HG03060 (cell line): ENCODE measurements around the gene SBF2.
"Not testable (repeated sequence)": the region's sequence is repeated elsewhere in the genome, so short reads cannot be mapped to it uniquely, and the experiment has no call there.

Experiments used
- ATAC-seq: cut with Tn5 transposase; IDR thresholded peaks from one replicate; pipeline ENCODE4 v1.9.1; 2021; ENCODE audit warnings: low read depth, moderate number of reproducible peaks; ENCODE audit not compliant: unreplicated experiment

SBF2 gene

DNA sequence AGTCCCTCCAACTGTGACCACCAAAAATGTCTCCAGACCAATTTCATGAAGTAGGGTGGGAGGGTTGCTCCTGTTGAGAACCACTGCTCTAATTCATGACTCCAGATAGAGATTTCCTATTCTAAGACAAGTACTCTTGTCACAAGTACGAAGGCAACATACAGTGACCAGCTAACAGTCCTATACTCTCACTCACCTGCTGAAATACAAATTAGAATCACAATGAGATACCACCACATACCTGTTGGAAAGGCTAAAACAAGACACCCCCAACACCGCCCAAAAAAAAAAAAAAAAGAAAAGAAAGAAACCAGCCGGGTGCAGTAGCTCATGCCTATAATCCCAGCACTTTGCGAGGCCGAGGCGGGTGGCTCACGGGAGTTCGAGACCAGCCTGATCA, 319.6 kb downstream of the SBF2 start:
- ATAC-seq = no peak

DNA sequence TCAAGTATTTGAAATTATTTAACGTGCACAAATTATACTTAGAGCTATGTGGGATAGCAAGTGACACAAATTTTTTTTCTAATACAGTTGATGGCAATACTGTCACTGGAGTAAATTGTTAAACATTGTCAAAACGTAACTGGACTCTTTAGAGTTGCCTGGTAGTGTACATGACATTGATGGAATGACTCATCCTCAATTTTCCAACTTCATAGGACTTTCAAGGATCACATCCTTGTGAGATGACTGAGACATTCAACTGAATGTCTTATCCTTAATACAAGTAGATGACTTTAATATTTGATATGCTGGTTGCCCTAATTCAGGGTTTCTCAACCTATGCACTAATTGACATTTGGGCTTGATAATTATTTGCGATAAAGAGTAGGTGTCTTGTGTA, 320.1 kb downstream of the SBF2 start:
- ATAC-seq = no peak

DNA sequence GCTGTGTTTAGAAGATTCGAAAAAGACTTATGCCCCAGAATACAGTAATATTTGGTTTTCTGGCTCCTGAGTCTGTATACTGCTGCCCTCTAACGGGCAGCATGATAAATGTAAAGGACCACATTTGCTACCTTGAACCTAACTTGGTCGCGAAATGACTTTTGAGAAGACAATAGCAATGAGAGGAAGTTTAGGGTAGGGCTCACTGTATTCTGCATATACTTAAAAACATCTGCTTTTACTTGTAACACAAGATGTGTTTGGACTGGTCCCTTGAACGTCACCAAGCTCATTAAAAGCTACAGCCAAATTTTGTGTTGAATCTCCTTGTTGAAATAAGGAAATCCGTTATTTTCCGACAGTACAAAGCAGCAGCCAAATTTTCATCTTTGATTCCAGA, 321.0 kb downstream of the SBF2 start:
- no peak for ATAC-seq

DNA sequence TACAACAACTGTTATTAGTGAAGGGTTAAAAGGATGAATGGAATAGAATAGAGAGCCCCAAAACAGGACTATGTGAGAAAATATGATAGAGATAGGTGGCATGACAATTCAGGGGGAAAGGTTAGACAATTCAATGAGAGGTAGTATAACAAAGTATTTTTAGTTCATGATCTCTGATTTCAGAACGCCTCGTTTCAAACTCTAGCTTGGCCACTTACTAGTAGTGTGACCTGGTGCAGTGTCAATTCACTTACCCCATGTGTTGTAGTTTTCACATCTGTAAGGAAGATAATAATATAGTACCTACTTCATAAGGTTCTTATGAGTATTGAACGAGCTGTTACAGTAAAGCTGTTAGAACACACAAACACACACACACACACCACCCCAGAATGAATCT, 322.1 kb downstream of the SBF2 start:
- no peak for ATAC-seq

DNA sequence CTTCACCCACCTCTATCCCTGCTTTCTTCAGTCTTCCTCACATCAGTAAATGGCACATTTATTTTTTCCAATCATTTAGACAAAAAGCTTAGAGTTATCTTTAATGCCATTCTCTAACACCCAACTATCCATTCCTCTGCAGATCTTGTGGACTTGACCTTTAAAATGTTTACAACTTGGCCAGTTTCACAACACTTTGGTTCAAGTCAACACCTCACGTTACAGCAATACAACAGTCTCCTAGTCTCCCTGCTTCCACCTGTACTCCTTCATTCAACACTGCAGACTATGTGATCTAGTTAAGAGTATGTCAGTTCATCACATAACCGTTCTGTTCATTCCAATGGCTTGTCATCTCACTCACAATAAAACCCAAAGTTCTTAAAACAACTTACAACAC, 325.0 kb downstream of the SBF2 start:
- ATAC-seq = no peak

DNA sequence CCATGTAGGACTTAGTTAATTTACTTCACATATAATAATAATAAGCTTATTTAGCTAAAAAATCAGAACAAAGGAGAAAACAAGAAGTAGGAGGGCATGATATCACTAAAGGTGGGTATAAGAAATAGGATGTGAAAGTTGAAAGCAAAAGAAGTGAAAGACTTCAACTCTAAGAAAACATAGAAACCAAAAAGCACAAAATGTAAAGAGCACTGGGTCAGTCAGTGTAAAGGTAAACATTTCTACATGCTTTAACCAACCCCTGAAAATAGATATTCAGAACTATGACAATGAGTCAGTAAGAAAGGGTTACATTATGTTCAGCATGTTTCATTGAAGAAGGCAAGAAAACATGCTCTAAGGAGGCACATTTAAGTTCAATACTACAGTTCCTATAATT, 331.3 kb downstream of the SBF2 start:
- ATAC-seq = peak; percentile 95

DNA sequence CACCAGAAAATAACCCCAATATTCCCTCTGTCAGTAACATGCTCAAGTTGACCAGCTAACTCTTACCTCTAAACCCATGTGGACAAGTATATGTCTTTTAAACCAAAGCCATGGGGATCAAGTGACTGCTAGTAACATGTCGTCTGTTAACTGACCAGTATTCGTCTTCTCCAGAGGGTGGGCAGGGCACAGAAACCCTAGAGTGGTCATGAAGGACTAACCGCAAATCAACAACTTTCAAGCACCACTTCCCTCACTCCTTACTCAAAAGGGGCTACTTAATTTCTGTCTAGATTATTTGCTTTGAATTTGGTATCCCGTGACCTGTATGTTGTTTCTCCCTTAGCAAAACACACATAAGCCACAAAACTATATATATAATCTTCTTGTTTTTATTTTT, 336.9 kb downstream of the SBF2 start:
- ATAC-seq = no peak

DNA sequence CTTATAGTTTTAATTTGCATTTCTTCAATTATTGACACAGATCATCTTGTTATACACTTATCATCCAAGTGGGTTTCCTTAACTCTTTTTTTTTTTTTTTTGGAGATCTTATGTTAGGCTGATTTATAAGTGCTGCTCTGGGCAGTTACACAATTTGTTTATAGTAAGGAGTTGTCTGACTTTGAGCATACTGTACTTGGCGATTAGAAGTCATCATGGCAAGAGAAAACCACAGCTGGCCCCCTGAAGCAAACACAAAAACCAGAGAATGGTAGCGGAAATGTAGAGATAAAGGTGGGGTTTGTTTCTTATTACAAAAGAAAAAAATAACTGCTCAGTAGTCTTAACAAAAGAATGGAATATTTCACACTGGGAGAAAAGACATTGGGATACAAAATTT, 337.5 kb downstream of the SBF2 start:
- ATAC-seq = no peak

DNA sequence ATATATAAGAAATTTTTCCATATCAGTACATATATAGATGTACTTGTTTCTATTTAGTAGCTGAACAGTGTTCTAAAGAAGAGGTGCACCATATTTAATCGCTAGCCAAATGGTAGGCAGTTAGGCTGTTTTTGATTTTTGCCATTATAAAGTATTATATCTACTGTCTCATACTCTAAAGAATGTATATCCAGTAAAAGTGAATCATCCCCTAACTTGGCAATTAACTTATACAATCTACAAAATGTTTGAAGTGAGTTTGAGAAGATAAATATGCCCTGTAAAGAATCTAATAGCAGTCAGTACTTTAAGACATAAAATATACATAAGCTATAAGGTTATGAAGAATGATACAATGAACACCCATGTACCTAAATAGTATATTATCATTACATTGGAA, 338.6 kb downstream of the SBF2 start:
- ATAC-seq = no peak

DNA sequence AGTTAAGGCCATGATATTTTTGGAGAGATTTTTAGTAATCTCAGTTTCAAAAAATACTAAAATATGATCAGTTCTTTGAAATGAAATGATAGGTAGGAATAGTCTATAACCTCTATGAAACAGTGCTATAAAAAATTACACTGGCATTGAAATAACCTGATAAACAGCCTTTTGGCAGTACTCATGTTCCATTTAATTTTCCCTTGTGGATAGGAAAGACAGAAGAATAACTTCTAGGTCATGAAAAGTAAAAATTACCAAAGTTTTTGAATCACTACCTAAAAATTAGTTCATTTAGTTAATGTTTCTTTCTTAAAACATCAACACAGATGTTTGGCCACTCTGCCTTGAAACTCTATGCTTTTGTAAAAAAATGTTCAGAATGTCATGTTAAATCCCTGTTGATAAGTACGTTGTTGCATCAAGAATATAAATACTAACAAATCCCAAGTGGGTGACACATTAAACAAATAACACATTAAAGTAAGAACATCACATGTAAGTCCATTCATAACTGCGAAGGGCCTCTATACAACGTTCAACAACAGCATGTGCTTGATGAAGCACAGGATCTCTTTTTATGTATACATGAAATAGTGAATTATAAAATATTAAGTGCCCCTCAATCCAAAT, 339.9 kb downstream of the SBF2 start:
- ATAC-seq = no peak

DNA sequence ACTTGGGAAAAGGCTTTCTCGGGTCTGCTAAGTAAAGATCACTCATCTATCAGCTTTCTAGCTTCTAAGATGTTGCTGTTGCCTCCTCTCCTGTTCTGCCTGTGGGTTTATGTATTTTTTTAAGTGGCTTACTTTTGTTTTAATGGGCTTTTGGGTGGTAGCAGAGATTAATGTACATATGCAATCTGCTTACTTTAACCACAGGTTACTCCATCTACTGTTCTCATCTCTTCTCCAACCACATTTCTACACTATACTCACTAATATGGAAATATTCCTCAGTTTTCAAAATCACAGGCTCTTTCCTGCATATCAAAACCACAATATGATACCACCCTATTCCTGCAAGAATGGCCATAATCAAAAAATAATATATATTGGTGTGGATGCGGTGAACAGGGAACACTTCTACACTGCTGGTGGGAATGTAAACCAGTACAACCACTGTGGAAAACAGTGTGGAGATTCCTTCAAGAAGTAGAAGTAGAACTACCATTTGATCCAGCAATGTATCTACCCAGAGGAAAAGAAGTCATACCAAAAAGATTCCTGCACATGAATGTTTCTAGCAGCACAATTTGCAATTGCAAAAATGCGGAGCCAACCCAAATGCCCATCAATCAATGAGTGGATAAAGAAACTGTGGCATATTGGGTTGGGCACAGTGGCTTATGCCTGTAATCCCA, 341.4 kb downstream of the SBF2 start:
- no peak for ATAC-seq

DNA sequence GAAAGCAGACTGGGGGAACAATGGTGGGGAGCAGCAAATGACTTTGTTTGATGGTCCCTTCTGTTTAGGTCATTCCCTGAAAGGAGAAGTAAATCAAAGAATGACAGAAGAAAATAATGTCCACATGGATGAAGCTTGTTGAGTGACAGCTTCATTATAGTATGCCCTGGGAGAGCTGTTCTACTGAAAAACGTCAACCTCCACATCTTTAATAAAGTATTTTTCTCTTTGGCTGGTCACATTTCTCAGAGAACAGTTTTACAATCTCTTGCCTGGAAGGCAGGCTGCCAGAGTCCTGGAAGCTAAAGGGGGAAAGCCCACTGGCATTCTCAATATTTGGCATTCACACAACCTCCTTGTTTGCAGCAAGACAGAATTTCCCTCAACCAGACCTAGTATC, 342.2 kb downstream of the SBF2 start:
- no peak for ATAC-seq

DNA sequence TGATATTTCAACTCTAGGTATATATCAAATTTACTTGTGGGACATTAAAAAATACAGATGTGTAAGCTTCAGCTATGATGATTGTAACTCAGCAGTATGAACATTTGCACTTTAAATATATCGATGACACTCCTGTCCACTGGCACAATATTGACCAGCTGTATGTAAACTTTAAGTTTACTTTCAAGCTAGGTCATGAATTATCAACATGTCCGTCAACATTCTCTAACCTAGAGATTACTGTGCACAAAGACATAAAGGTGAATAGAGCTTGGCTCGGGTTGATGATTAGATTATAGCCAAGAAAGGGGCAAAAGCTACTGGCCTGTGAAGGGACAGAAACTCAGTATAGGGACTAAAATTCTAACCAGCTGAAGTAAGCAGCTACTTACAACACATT, 343.6 kb downstream of the SBF2 start:
- no peak for ATAC-seq

DNA sequence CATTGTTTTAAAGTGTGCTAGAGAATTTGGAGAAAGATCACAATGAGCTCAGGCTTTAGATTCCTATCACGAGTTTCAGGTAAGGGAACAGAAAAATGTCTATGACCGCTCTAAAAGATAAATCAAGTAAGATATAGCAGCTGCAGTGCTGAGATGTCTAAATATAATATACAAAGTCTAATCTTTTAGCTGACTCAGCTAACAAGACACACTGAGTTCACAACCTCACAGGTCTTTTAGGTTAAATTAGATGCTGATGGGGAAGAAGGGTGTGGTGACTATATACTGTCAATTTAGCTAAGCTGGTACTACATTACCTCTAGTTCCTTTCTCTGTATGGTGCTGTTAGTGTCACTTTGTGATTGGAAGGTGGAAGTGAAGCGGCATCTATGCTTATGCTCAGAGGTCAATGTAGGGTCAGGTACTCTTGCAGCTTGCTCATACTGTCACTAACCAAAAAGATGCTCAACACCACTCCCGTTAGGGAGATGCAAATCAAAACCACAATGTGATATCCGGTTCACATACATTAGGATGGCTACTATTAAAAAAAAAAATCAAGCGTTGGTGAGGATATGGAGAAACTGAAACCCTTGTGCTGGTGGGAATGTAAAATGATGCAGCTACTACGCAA, 346.7 kb downstream of the SBF2 start:
- peak; percentile 82 for ATAC-seq

DNA sequence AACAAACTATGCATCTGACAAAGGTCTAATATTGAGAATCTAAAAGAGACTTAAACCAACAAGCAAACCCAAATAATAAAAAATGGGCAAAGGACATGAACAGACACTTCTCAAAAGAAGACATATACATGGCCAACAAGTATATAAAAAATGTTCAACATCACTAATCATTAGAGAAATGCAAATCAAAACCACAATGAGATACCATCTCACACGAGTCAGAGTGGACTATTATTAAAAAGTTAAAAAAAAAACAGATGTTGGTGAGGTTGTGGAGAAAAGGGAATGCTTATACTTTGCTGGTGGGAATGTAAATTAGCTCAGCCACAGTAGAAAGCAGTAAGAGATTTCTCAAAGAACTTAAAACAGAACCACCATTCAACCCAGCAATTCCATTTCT, 348.3 kb downstream of the SBF2 start:
- not testable (repeated sequence) for ATAC-seq

DNA sequence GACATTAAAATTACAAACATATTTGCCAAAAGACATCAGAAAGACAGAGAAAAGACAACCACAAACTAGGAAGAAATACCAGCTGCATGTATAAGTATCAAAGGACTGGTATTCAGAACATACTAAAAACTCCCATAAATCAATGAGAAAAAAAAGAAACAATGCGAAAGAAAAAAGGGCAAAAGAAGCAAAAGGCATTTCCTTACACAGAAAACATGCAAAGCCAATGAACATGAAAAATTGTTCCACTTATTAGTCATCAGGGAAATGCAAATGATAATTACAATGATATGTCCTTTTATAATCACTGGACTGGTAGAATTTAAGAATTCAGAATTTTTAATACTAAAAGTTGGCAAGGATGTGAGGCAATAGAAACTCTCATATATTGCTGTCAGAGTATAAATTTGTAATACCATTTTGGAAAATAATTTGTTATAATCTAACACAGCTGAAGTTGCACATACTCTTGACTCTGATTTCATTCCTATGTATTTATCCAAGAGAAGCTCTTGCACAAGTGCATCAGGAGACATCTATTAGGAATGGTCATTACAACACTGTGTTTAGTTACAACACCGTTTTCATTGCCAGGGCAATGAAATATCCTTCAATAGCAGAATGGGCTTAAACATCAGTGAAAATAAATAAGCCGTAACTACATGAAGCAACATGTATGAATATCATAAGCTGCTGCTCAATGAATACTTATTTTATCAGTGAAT, 350.5 kb downstream of the SBF2 start:
- no peak for ATAC-seq

DNA sequence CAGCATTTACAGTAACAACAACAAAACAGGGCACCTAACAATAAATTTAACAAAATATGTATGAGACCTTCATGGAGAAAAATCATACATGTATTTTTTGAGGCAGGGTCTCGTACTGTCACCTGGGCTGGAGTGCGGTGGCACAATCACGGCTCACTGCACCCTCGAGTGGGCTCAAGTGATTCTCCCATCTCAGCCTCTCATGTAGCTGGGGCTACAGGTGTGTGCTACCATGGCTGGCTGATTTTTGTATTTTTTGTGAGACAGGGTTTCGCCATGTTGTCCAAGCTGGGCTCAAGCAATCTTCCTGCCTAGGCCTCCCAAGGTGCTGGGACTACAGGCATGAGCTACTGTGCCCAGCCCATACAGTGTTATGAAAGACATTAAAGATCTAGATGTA, 352.0 kb downstream of the SBF2 start:
- no peak for ATAC-seq

DNA sequence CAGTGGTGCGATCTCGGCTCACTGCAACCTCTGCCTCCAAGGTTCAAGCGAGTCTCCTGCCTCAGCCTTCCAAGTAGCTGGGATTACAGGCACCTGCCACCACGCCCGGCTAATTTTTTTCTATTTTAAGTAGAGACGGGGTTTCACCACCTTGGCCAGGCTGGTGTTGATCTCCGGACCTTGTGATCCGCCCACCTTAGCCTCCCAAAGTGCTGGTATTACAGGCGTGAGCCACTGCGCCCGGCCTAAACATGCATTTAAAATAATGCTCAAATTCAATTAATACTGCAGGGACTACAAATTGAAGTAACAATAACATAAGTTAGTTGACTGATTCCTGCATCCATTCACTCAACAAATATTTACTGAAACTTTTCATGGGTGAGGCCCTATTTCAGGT, 354.9 kb downstream of the SBF2 start:
- ATAC-seq = not testable (repeated sequence)

DNA sequence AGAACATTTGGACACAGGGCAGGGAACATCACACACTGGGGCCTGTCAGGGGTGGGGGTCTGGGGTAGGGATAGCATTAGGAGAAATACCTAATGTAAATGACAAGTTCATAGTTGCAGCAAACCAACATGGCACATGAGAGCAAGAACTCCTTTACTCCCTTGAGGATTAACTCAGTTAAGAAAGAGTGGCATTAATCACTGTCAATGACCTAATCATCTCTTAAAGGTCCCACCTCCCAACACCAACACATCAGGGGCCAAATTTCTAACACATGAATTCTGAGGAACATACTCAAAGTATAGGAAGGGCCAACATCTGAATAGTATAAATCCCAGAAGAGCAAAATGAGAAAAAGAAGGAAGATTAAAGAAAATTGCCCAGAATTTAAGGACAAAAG, 357.3 kb downstream of the SBF2 start:
- no peak for ATAC-seq

DNA sequence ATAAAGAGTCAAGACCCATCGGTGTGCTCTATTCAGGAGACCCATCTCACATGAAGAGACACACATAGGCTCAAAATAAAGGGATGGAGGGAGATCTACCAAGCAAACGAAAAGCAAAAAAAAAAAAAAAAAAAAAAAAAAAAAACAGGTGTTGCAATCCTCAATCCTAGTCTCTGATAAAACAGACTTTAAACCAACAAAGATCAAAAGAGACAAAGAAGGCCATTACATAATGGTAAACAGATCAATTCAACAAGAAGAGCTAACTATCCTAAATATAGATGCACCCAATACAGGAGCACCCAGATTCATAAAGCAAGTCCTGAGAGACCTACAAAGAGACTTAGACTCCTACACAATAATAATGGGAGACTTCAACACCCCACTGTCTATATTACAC, 361.2 kb downstream of the SBF2 start:
- not testable (repeated sequence) for ATAC-seq

DNA sequence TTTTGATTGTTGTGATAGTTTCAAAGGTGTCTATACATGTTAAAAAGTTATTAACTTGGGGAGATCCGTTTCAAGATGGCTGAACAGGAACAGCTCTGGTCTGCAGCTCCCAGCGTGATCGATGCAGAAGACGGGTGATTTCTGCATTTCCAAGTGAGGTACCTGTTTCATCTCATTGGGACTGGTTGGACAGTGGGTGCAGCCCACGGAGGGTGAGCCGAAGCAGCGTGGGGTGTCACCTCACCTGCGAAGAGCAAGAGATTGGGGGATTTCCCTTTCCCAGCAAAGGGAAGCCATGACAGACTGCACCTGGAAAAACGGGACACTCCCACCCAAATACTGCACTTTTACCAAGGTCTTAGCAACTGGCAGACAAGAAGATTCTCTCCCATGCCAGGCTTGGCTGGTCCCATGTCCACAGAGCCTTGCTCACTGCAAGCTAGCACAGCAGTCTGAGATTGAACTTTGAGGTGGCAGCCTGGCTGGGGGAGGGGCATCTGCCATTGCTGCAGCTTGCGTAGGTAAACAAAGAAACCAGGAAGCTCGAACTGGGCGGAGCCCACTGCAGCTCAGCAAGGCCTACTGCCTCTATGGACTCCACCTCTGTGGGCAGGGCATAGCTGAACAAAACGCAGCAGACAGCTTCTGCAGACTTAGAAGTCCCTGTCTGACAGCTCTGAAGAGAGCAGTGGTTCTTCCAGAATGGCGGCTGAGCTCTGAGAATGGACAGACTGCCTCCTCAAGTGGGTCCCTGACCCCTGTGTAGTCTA, 363.3 kb downstream of the SBF2 start:
- ATAC-seq = not testable (repeated sequence)
